ENCODE results near the gene CRYZL1.

DNA sequence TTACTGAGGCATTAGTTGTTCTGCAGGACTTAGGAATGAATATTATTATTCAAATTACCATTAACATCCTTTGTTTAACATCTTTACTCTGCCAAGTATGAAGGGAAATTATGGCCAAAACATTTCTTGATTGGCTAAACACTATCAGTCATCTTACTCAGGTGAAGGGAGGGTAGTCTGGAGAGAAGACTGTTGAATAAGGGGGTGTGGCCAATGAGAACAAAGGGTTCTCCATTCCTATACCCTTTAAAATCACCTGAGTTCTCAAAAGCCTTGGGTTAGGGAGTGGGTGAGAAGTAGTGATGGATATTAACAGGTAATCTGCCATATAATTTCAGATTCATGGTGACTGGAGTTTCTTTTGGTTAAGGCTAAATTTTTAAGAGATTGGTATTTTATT, 19.3 kb downstream of the CRYZL1 start:
- no peak for TF ChIP-seq EZH2 (IDR thresholded peaks at IDR 0.05; ENCODE audit: borderline replicate concordance, low read depth, low read length, poor library complexity, severe bottlenecking)
- TF ChIP-seq, protein P1, sequence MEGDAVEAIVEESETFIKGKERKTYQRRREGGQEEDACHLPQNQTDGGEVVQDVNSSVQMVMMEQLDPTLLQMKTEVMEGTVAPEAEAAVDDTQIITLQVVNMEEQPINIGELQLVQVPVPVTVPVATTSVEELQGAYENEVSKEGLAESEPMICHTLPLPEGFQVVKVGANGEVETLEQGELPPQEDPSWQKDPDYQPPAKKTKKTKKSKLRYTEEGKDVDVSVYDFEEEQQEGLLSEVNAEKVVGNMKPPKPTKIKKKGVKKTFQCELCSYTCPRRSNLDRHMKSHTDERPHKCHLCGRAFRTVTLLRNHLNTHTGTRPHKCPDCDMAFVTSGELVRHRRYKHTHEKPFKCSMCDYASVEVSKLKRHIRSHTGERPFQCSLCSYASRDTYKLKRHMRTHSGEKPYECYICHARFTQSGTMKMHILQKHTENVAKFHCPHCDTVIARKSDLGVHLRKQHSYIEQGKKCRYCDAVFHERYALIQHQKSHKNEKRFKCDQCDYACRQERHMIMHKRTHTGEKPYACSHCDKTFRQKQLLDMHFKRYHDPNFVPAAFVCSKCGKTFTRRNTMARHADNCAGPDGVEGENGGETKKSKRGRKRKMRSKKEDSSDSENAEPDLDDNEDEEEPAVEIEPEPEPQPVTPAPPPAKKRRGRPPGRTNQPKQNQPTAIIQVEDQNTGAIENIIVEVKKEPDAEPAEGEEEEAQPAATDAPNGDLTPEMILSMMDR (conservative IDR thresholded peaks at IDR 0.05; ENCODE audit: low read depth, low read length), result no peak
